HG03280 (cell line): Measurements from ENCODE around the gene HAO2.

Experiments used
- ATAC-seq: cut with Tn5 transposase; IDR thresholded peaks from one replicate; pipeline ENCODE4 v1.9.1; 2021; ENCODE audit warnings: mild to moderate bottlenecking, moderate library complexity; ENCODE audit not compliant: unreplicated experiment

Gene HAO2

DNA sequence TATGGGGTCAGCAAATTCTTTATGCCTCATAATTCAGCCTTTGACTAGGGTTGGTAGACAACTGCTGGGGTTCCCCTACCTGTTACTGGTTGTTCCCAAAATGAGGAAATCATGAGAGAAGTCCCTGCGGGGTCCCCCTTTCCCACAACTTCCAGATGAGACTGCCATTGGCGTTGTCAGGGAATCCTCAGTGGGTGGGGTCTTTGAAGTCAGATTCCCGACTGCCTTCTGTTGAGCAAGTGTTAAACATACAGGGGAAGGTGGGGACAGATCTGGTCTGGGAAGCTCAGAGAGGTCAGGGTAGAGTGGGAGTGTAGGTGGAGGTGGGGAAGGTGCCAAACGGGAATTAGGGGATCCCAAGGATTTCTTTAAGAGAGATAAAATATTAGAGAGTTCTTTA, 61.1 kb downstream of the HAO2 start:
- ATAC-seq: no peak

GRCh38 chr1:119430486-119430885, 61.9 kb downstream of the HAO2 start:
- no peak for ATAC-seq

- ATAC-seq: no peak
Measured at GRCh38 chr1:119431836-119432235, 63.3 kb downstream of the HAO2 start.

- ATAC-seq: no peak
Measured at GRCh38 chr1:119435052-119435451, 66.5 kb downstream of the HAO2 start.

DNA sequence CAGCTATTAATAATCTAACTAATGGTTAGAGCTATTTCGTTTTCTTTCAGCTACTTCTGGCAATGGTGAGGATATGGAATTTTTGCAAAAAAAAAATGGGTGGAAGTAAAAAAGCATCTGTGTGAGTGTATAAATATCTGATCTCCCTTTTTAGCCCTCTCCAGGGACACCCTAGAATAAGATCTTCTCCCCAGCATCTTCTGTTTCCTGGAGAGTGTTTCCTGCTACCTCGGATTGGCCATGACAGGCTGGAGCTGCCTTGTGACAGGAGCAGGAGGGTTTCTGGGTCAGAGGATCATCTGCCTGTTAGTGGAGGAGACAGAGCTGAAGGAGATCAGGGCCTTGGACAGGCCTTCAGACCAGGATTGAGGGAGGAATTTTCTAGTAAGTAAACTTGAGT, 70.2 kb downstream of the HAO2 start:
- no peak for ATAC-seq

DNA sequence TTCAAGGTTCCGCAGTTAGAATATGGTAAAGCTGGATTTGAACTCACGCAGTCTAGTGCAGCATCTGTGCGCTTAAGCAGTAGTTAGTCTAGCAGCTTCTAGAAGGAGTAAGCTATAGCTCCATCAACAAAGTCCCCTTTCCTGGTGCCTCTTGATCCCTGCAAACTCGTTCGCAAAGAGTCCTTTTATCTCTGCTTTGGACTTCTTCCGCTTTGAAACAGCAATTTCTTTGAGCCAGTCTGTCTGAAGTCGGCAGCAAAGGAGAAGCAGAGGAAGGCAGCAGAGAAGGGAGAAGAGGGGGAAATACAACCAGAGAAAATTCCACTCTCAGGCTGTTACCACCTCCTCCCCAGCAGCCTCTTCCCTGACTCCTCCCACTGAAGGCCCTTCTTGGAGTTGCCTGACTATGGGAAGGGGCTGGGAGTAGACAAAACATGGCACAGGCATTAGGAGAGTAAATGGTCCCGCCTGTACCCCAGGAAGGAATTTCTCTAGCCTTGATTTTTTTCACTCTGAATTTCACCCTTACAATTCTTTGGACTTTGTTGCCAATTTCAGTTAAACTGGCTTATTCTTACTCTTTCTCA, 72.2 kb downstream of the HAO2 start:
- ATAC-seq: no peak

- no peak for ATAC-seq
Measured at GRCh38 chr1:119442756-119443155, 74.2 kb downstream of the HAO2 start.
